Keratinocyte (primary cell): ENCODE results near the gene DCTD.

Experiments used
- CTCF ChIP-seq, 3 experiments: IDR thresholded peaks in 1 of 3; conservative IDR thresholded peaks in 1 of 3; optimal IDR thresholded peaks in 1 of 3; 2 replicates in 2 of 3; 3 replicates in 1 of 3; pipeline versions ENCODE3 to v1.5.1; 2011; ENCODE audit warnings: low read length in 3 of 3, mild to moderate bottlenecking in 3 of 3, moderate library complexity in 2 of 3, control low read depth in 1 of 3, inconsistent platforms in 1 of 3; ENCODE audit not compliant: insufficient read depth in 2 of 3; ENCODE audit errors: extremely low read depth in 1 of 3
- EZH2 ChIP-seq: IDR thresholded peaks from one replicate; pipeline ENCODE4 v1.6.1; 2012; ENCODE audit warnings: inconsistent platforms, mild to moderate bottlenecking, low read length, moderate library complexity

- TF ChIP-seq CTCF (optimal IDR thresholded peaks at IDR 0.05 in 1 of 3, IDR thresholded peaks at IDR 0.05 in 1 of 3, conservative IDR thresholded peaks at IDR 0.05 in 1 of 3; ENCODE audit: extremely low read depth in 1 of 3, insufficient read depth in 2 of 3, low read length in 3 of 3) (no peak), EZH2 (no peak)
Observed at GRCh38 chr4:182879913-182880312, 37.3 kb downstream of the DCTD start.
